GM18505 (cell line): ENCODE measurements around the gene CCDC57.

Source experiments
- ATAC-seq: cut with Tn5 transposase; IDR thresholded peaks from one replicate; pipeline ENCODE4 v1.9.1; 2021; ENCODE audit not compliant: unreplicated experiment
- POLR2A ChIP-seq: IDR thresholded peaks from 4 replicates; pipeline ENCODE4 v1.6.1; 2011; ENCODE audit warnings: borderline replicate concordance; ENCODE audit not compliant: insufficient read depth, insufficient read length; ENCODE audit errors: extremely low read depth

Gene CCDC57

GRCh38 chr17:82249896-82250581, 37.4 kb upstream of the CCDC57 start:
- TF ChIP-seq POLR2A, result no peak
- ATAC-seq, result no peak

GRCh38 chr17:82248815-82249674, 36.4 kb upstream of the CCDC57 start:
- TF ChIP-seq POLR2A, result no peak
- ATAC-seq, result no peak

GRCh38 chr17:82247856-82248671, 35.4 kb upstream of the CCDC57 start:
- ATAC-seq, result no peak
- TF ChIP-seq POLR2A, result peak; percentile 31

GRCh38 chr17:82247182-82247823, 34.7 kb upstream of the CCDC57 start:
- ATAC-seq, result no peak
- no peak for TF ChIP-seq POLR2A

GRCh38 chr17:82246365-82247181, 33.9 kb upstream of the CCDC57 start:
- no peak for ATAC-seq
- no peak for TF ChIP-seq POLR2A

GRCh38 chr17:82246040-82246364, 33.4 kb upstream of the CCDC57 start:
- no peak for ATAC-seq
- TF ChIP-seq POLR2A, result peak; percentile 20

GRCh38 chr17:82245134-82246039, 32.7 kb upstream of the CCDC57 start:
- ATAC-seq, result no peak
- peak; percentile 21 for TF ChIP-seq POLR2A

- no peak for TF ChIP-seq POLR2A
- no peak for ATAC-seq
Measured at GRCh38 chr17:82244413-82245133, 31.9 kb upstream of the CCDC57 start.

- TF ChIP-seq POLR2A, result no peak
- ATAC-seq, result no peak
Measured at GRCh38 chr17:82243648-82244412, 31.2 kb upstream of the CCDC57 start.

- no peak for TF ChIP-seq POLR2A
Measured at GRCh38 chr17:82242977-82243647, 30.5 kb upstream of the CCDC57 start.

GRCh38 chr17:82242698-82242976, 30.0 kb upstream of the CCDC57 start:
- peak; percentile 21 for TF ChIP-seq POLR2A
- no peak for ATAC-seq

More at GRCh38 chr17:82242977-82243647, 30.5 kb upstream of the CCDC57 start:
- ATAC-seq, result no peak
